Lower leg skin (tissue), 4 donors: ENCODE results near the gene POMT1. TPM values are rescaled to one million over a fixed set of nuclear protein-coding genes. Genes with fewer than 3 reads are reported as not detected.
"Not testable (repeated sequence)": the region's sequence is repeated elsewhere in the genome, so short reads cannot be mapped to it uniquely, and the experiment has no call there.

Source experiments
- DNase-seq, 2 donors: peaks; one replicate each; pipeline ENCODE4 v3.0.0-alpha.2; 2019; ENCODE audit warnings: low spot score in 2 of 2
- H3K4me3 ChIP-seq: fragments of 200-600 bp; sonication (generic); 2 replicates; pipeline ENCODE4 v1.5.1; 2017; ENCODE audit warnings: mild to moderate bottlenecking, low read depth; ENCODE audit not compliant: poor library complexity, severe bottlenecking
- CTCF ChIP-seq, 3 donors: fragments of 450-650 bp; IDR thresholded peaks; one replicate each; pipeline ENCODE4 v1.5.1; 2016; ENCODE audit warnings: antibody characterized with exemption in 3 of 3, mild to moderate bottlenecking in 3 of 3, moderate library complexity in 2 of 3
- POLR2A ChIP-seq, 2 donors: fragments of 450-650 bp; IDR thresholded peaks; one replicate each; pipeline ENCODE4 v1.6.1; 2016 to 2017; ENCODE audit warnings: antibody characterized with exemption in 2 of 2, mild to moderate bottlenecking in 1 of 2, moderate library complexity in 1 of 2
- WGBS, 2 donors: methylation state at CpG; one replicate each; pipeline ENCODE4 v1.1.5; 2018; 5-methylcytosine and 5-hydroxymethylcytosine counted together
- intact Hi-C: fragments of 100-400 bp; cut with DNase I; formaldehyde crosslinking; loops from one replicate; pipeline ENCODE4 v1.15.0; 2023; ENCODE audit warnings: low total_unique reads
- total RNA-seq, 4 donors: library from RNA; depleted of rRNA; stranded (reverse); fragments of >200 nt; gene quantifications; one replicate each; pipeline ENCODE4 v1.1.0, GENCODE V29; 2016

Gene POMT1
- total RNA-seq, 4 donors from 2014 or later: 23.9 to 29.0 (median 26.6) TPM

GRCh38 chr9:131469951-131470350, 32.8 kb upstream of the POMT1 start:
- TF ChIP-seq POLR2A (IDR thresholded peaks at IDR 0.05) (no peak), CTCF (IDR thresholded peaks at IDR 0.05) (no peak)
- DNase-seq: peak in 1 of 2 donors; percentile 78
- H3K4me3 ChIP-seq: no peak overlapping the region
- intact Hi-C loops: no loop called here
- WGBS, 2 donors: 94 to 96% methylated on average over 16 of the region's 16 CpGs

GRCh38 chr9:131470581-131470991, 32.1 kb upstream of the POMT1 start:
- 96 to 98% methylated on average over 12 of the region's 12 CpGs for WGBS, 2 donors
- intact Hi-C loops: no loop called here
- H3K4me3 ChIP-seq: no peak overlapping the region
- TF ChIP-seq CTCF (IDR thresholded peaks at IDR 0.05) (no peak), POLR2A (IDR thresholded peaks at IDR 0.05) (no peak)
- DNase-seq: peak in 1 of 2 donors; percentile 75

GRCh38 chr9:131472085-131472484, 30.6 kb upstream of the POMT1 start:
- H3K4me3 ChIP-seq, DNase-seq, intact Hi-C loops: not testable (repeated sequence)
- 97 to 99% methylated on average over 5 of the region's 5 CpGs for WGBS, 2 donors

GRCh38 chr9:131473198-131473885, 29.4 kb upstream of the POMT1 start:
- DNase-seq: peak in 1 of 2 donors; percentile 73
- 93% methylated on average over 9 of the region's 9 CpGs for WGBS, 2 donors
- no peak overlapping the region for H3K4me3 ChIP-seq
- TF ChIP-seq POLR2A (IDR thresholded peaks at IDR 0.05) (no peak), CTCF (IDR thresholded peaks at IDR 0.05) (no peak)
- intact Hi-C loops: no loop called here

GRCh38 chr9:131473891-131474290, 28.8 kb upstream of the POMT1 start:
- intact Hi-C loops: no loop called here
- 81 to 83% methylated on average over 10 of the region's 10 CpGs for WGBS, 2 donors
- TF ChIP-seq POLR2A (IDR thresholded peaks at IDR 0.05) (no peak), CTCF (IDR thresholded peaks at IDR 0.05) (no peak)
- peak in 1 of 2 donors; percentile 68 for DNase-seq
- H3K4me3 ChIP-seq: no peak overlapping the region

GRCh38 chr9:131474711-131475110, 28.0 kb upstream of the POMT1 start:
- WGBS, 2 donors: 88 to 90% methylated on average over 16 of the region's 16 CpGs
- no peak for DNase-seq
- intact Hi-C loops: no loop called here
- H3K4me3 ChIP-seq: no peak overlapping the region
- TF ChIP-seq CTCF (IDR thresholded peaks at IDR 0.05) (no peak), POLR2A (IDR thresholded peaks at IDR 0.05) (no peak)
